ENCODE measurements around the gene TEX9.
"Not testable (repeated sequence)": the region's sequence is repeated elsewhere in the genome, so short reads cannot be mapped to it uniquely, and the experiment has no call there.

The TEX9 gene

GRCh38 chr15:56365075-56365711 lies at the start of gene TEX9:
Gene TEX9, plus strand, starts transcription at chr15:56365426. Its CDS starts 25 bp downstream, at chr15:56365451.
- peak; percentile 63 to 86 for DNase-seq

GRCh38 chr15:56316561-56316960 lies 48.7 kb upstream of the TEX9 start:
- not testable (repeated sequence) for DNase-seq

DNA sequence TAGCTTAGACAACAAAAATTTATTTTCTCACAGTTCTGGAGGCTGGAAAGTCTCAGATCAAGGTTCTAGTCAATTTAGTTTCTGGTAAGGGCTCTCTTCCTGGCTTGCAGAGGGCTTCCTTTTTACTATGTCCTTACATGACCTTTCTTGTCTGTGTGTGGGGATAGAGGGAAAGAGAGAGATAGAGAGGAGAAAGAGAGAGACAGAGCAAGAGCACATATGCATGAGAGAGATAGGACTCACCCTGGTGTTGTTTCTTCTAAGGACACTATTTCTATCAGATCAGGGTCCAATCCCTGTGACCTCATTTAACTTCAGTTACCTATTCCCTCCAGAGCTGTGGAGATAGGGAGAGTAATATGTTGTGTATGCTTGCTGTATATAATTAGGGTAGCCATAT lies 44.9 kb upstream of the TEX9 start:
- no peak for DNase-seq

- DNase-seq: no peak
Measured at GRCh38 chr15:56320861-56321260, 44.4 kb upstream of the TEX9 start.

DNA sequence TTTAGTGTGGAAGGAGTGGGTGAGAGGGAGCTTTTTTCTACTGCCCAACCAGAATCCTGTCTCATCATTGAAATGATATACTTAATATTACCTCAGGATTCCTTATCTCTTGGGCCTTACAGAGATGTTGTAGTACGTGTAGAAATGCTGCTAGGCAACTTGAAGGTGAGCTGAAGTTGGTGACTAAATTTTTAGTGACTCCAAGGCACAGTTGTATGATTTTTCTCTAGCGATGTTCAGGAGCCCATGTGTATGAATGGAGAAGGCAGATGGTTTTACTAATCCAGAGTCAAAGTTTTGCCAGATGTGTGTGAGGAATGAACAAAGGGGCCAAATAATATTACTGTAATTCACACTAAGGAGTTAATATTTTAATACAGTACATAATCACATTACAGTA lies 42.8 kb upstream of the TEX9 start:
- no peak for DNase-seq

GRCh38 chr15:56323435-56323834 lies 41.8 kb upstream of the TEX9 start:
- DNase-seq: no peak

DNA sequence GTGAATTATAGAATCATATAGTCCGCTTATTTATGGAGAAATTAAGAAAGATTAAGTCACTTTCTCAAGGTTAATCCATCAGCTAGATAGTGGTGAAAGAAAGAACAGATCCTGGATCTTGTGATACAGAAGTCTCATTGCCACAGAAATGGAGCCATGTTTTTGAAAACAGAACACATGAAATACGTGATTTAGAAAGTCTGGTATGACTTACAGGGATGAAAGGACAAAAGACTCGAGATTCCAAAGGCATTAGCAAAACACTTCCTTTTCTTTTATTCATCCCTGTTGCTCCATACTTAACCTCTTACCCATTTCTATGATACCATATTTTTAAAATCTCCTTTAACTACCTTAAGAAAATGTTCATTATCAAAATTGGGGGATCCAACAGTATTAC lies 40.0 kb upstream of the TEX9 start:
- DNase-seq: no peak

DNA sequence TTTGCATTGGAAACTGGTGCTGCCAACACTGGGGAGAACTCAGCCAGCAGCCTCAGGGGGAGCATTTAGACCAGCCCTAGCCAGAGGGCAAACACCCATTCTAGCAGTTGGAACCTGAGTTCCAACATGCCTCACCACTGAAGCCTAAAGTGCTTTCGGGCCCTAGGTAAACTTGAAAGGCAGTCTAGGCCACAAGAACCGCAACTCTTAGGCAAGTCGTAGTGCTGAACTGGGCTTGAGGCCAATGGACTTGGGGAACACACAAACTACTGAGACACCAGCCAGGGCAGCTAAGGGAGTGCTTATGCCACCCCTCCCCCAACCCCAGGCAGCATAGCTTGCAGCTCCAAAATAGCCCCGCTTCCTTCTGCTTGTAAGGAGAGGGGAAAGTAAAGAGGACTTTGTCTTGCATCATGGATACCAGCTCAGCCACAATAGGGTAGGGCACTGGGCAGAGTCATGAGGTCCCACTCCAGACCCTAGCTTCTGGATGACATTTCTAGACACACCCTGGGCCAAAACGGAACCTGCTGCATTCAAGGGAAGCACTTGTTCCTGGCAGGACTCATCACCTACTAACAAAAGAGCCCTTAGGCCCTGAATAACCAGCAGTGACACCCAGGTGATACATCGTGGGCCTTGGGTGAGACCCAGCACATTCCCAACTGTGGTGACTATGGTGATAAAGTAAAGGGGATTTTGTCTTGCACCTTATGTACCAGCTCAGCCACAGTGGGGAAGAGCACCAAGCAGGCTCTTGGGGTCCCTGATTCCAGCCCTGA lies 37.3 kb upstream of the TEX9 start:
- no peak for DNase-seq

- DNase-seq: no peak
Measured at GRCh38 chr15:56337084-56337725, 28.0 kb upstream of the TEX9 start.

GRCh38 chr15:56339594-56339993 lies 25.6 kb upstream of the TEX9 start:
- DNase-seq: no peak

DNA sequence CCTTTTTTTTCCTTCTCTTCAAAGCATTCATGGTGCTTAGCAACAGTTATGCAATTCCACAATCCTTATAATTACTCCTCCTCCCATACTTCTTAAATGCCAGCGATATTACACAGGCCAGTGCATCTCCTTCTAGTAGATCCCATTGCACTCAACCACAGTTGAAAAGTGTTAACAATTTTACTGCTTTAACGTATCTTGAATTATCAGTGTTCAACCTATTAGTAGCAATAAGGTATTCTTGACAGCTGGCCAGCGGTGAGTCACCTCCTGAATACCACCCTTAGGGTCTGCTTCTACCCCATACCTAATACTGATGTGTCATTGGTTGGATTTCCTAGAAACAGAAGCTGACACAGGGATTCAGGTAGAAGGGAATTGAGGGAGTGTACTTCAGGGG lies 24.0 kb upstream of the TEX9 start:
- DNase-seq: no peak

- DNase-seq: no peak
Measured at GRCh38 chr15:56342653-56343052, 22.6 kb upstream of the TEX9 start.

DNA sequence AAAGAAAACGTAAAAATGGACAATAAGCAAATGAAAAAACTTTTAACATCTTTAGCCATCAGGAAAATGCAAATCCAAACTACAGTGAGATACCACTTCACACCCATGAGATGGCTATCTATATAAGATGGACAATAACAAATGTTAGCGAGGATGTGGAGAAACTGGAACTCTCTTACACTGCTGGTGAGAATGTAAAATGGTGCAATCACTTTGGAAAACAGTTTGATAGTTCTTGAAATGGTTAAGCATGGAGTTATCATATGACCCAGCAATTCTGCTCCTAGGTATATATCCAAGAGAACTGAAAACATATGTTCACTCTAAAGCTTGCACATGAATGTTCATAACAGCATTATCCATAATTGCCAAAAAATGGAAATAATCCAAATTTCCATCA lies 21.3 kb upstream of the TEX9 start:
- no peak for DNase-seq

GRCh38 chr15:56344336-56344735 lies 20.9 kb upstream of the TEX9 start:
- DNase-seq: no peak

DNA sequence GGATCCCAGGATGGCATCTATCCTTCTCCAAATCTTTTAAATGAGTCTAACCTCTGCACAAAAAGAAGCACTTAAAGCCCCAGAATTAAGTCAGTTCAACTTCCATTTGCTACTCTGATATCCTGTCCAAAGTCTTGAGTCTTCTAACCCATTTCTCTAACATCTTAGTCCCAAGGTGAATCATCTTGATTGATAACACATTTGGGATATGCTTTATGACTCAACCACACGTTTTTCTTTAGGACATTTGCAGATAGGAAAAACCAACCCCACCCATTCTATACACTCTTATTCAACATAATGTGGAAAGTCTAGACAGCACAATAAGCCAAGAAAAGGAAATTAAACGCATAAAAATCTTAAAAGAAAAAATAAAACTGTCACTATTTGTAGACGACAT lies 18.8 kb upstream of the TEX9 start:
- DNase-seq: no peak

DNA sequence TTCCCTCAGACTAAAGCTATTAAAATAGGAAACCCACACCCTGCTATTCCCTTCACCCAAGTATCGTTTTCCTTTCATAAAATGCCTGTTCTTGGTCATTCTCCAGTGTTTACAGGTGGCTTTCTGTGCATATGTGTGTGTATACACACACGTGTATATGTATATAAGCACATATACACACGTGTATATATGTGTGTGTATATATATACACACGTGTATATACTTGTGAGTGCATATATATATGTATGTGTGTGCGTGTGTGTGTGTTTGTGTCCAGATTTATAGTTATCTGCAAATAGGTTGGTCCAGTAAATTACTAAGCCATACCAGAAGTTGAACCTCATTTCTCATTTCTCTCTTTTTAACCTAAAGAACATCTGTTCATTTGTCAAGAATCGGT lies 15.7 kb upstream of the TEX9 start:
- no peak for DNase-seq

GRCh38 chr15:56351353-56351752 lies 13.9 kb upstream of the TEX9 start:
- DNase-seq: no peak

- no peak for DNase-seq
Measured at GRCh38 chr15:56351957-56352506, 13.2 kb upstream of the TEX9 start.

GRCh38 chr15:56353119-56353518 lies 12.1 kb upstream of the TEX9 start:
- no peak for DNase-seq

- DNase-seq: no peak
Measured at GRCh38 chr15:56353740-56354139, 11.5 kb upstream of the TEX9 start.

GRCh38 chr15:56356616-56357015 lies 8.6 kb upstream of the TEX9 start:
- peak in 1 of 2 experiments; percentile 13 for DNase-seq

DNA sequence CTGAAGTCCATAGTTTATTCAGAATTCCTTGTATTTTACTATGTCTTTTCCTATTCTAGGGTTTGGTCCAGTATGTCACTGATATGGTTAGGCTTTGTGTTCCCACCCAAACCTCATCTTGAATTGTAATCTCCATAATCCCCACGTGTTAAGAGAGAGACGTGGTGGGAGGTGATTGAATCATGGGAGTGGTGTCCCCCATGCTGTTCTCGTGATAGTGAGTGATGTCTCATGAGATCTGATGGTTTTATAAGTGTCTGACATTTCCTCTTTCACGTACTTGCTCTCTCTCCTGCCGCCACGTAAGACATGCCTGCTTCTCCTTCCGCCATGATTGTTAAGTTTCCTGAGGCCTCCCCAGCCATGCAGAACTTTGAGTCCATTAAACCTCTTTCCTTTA lies 6.6 kb upstream of the TEX9 start:
- no peak for DNase-seq

- no peak for DNase-seq
Measured at GRCh38 chr15:56361987-56362386, 3.2 kb upstream of the TEX9 start.

- DNase-seq: no peak
Measured at GRCh38 chr15:56366211-56366610, 985 bp downstream of the TEX9 start.

Measured in NCI-H446 (cell line).